Spleen (tissue), 7 donors: ENCODE data around the gene TOGARAM1.
"Not testable (repeated sequence)": the region's sequence is repeated elsewhere in the genome, so short reads cannot be mapped to it uniquely, and the experiment has no call there.

ENCODE experiments used
- POLR2A ChIP-seq, 3 donors: fragments of 450-650 bp; IDR thresholded peaks; one replicate each; pipeline ENCODE4 v1.5.1; 2017; ENCODE audit warnings: antibody characterized with exemption in 3 of 3, mild to moderate bottlenecking in 1 of 3
- TF ChIP-seq, protein P1 (sequence below), 11 experiments: fragments of 200-600 bp in 7 of 11; fragments of 450-650 bp in 4 of 11; sonication (generic) in 4 of 11; IDR thresholded peaks in 8 of 11; conservative IDR thresholded peaks in 3 of 11; 1 replicate in 7 of 11; 2 replicates in 4 of 11; pipeline versions ENCODE4 v1.4.0 to v1.8.0; 2016 to 2021; ENCODE audit warnings: antibody characterized with exemption in 11 of 11, inconsistent platforms in 4 of 11, mild to moderate bottlenecking in 1 of 11
- donor health status: DM: no; HTN: no; CAD: no; lungs with moderate emphysema.
- donor health status: DM: no; HTN: no; CAD: no.
- donor health status: DM: no; HTN: no; CAD: no.

DNA sequence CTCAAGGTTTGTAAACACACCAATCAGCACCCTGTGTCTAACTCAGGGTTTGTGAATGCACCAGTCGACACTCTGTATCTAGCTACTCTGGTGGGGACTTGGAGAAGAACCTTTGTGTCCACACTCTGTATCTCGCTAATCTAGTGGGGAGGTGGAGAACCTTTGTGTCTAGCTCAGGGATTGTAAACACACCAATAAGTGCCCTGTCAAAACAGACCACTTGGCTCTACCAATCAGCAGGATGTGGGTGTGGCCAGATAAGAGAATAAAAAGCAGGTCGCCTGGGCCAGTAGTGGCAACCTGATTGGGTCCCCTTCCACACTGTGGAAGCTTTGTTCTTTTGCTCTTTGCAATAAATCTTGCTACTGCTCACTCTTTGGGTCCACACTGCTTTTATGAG is 119.1 kb downstream of the TOGARAM1 start:
- TF ChIP-seq POLR2A (IDR thresholded peaks at IDR 0.05) = not testable (repeated sequence)
- TF ChIP-seq, protein P1, sequence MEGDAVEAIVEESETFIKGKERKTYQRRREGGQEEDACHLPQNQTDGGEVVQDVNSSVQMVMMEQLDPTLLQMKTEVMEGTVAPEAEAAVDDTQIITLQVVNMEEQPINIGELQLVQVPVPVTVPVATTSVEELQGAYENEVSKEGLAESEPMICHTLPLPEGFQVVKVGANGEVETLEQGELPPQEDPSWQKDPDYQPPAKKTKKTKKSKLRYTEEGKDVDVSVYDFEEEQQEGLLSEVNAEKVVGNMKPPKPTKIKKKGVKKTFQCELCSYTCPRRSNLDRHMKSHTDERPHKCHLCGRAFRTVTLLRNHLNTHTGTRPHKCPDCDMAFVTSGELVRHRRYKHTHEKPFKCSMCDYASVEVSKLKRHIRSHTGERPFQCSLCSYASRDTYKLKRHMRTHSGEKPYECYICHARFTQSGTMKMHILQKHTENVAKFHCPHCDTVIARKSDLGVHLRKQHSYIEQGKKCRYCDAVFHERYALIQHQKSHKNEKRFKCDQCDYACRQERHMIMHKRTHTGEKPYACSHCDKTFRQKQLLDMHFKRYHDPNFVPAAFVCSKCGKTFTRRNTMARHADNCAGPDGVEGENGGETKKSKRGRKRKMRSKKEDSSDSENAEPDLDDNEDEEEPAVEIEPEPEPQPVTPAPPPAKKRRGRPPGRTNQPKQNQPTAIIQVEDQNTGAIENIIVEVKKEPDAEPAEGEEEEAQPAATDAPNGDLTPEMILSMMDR (IDR thresholded peaks at IDR 0.05 in 8 of 11, conservative IDR thresholded peaks at IDR 0.05 in 3 of 11) = not testable (repeated sequence)
